Measurements from ENCODE around the gene CHN2.
A peak's percentile ranks its signal among the peaks of the same experiment; 100 is the strongest.

CHN2 gene

GRCh38 chr7:29217113-29217512 is 22.5 kb downstream of the CHN2 start:
- DNase-seq (ENCODE audit: low read depth in 3 of 3, low spot score in 1 of 3), result no peak

- no peak for DNase-seq (ENCODE audit: low read depth in 3 of 3, low spot score in 1 of 3)
These were observed 30.2 kb downstream of the CHN2 start for GRCh38 chr7:29224726-29225125.

GRCh38 chr7:29228289-29229011 is 33.9 kb downstream of the CHN2 start:
- DNase-seq (ENCODE audit: low read depth in 3 of 3, low spot score in 1 of 3), result no peak

GRCh38 chr7:29229066-29229465 is 34.5 kb downstream of the CHN2 start:
- no peak for DNase-seq (ENCODE audit: low read depth in 3 of 3, low spot score in 1 of 3)

- DNase-seq (ENCODE audit: low read depth in 3 of 3, low spot score in 1 of 3), result no peak
These were observed 35.4 kb downstream of the CHN2 start for GRCh38 chr7:29229946-29230345.

GRCh38 chr7:29230871-29231345 is 36.3 kb downstream of the CHN2 start:
- no peak for DNase-seq (ENCODE audit: low read depth in 3 of 3, low spot score in 1 of 3)

GRCh38 chr7:29231671-29232232 is 37.2 kb downstream of the CHN2 start:
- no peak for DNase-seq (ENCODE audit: low read depth in 3 of 3, low spot score in 1 of 3)

- DNase-seq (ENCODE audit: low read depth in 3 of 3, low spot score in 1 of 3), result no peak
These were observed 39.9 kb downstream of the CHN2 start for GRCh38 chr7:29234438-29234837.

- DNase-seq (ENCODE audit: low read depth in 3 of 3, low spot score in 1 of 3), result no peak
These were observed 41.6 kb downstream of the CHN2 start for GRCh38 chr7:29236071-29236580.

GRCh38 chr7:29236649-29237048 is 42.1 kb downstream of the CHN2 start:
- DNase-seq (ENCODE audit: low read depth in 3 of 3, low spot score in 1 of 3), result no peak

- no peak for DNase-seq (ENCODE audit: low read depth in 3 of 3, low spot score in 1 of 3)
These were observed 42.9 kb downstream of the CHN2 start for GRCh38 chr7:29237489-29237888.

- DNase-seq (ENCODE audit: low read depth in 3 of 3, low spot score in 1 of 3), result no peak
These were observed 45.1 kb downstream of the CHN2 start for GRCh38 chr7:29239638-29240037.

- no peak for DNase-seq (ENCODE audit: low read depth in 3 of 3, low spot score in 1 of 3)
These were observed 47.7 kb downstream of the CHN2 start for GRCh38 chr7:29242265-29242664.

- peak in 1 of 3 donors; percentile 4 for DNase-seq (ENCODE audit: low read depth in 3 of 3, low spot score in 1 of 3)
These were observed 49.5 kb downstream of the CHN2 start for GRCh38 chr7:29243910-29244655.

- DNase-seq (ENCODE audit: low read depth in 3 of 3, low spot score in 1 of 3), result no peak
These were observed 52.8 kb downstream of the CHN2 start for GRCh38 chr7:29247224-29247962.

GRCh38 chr7:29247963-29248236 is 53.3 kb downstream of the CHN2 start:
- no peak for DNase-seq (ENCODE audit: low read depth in 3 of 3, low spot score in 1 of 3)

GRCh38 chr7:29248713-29249382 is 54.3 kb downstream of the CHN2 start:
- no peak for DNase-seq (ENCODE audit: low read depth in 3 of 3, low spot score in 1 of 3)

GRCh38 chr7:29249383-29249750 is 54.8 kb downstream of the CHN2 start:
- no peak for DNase-seq (ENCODE audit: low read depth in 3 of 3, low spot score in 1 of 3)

GRCh38 chr7:29249860-29250259 is 55.3 kb downstream of the CHN2 start:
- DNase-seq (ENCODE audit: low read depth in 3 of 3, low spot score in 1 of 3), result no peak

- no peak for DNase-seq (ENCODE audit: low read depth in 3 of 3, low spot score in 1 of 3)
These were observed 58.6 kb downstream of the CHN2 start for GRCh38 chr7:29253225-29253624.

GRCh38 chr7:29254591-29254990 is 60.0 kb downstream of the CHN2 start:
- no peak for DNase-seq (ENCODE audit: low read depth in 3 of 3, low spot score in 1 of 3)

Data from stimulated activated CD4-positive, alpha-beta T cell treated with anti-CD3 and anti-CD28 coated beads, TNF-alpha, amount 100 ng/mL, for 1 hour (primary cell).